GM19324 (cell line): Measurements from ENCODE around the gene CETP.
"Not testable (repeated sequence)": the region's sequence is repeated elsewhere in the genome, so short reads cannot be mapped to it uniquely, and the experiment has no call there.

Experiments
- ATAC-seq: cut with Tn5 transposase; IDR thresholded peaks from one replicate; pipeline ENCODE4 v1.9.1; 2021; ENCODE audit warnings: mild to moderate bottlenecking, moderate library complexity; ENCODE audit not compliant: unreplicated experiment, low FRiP score

CETP gene

DNA sequence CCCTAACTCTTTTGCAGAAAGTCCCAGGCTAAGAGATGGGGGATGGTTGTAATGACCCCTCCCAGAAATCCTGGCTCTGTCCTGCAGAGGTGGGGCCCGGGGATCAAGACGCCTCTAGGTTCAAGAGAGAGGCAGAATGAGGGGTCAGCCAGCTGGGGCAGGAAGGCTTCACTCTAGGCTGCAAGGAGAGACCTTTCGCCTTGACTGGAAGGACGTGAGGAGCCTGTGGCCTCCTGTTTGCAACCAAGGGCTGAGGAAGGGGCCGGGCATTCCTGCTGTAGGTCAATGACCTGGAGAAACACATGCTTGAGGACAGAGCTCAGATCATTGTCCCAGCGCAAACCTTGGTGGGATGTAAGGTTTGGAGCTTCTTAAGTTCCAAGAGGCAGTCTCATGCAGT, 8.7 kb upstream of the CETP start:
- no peak for ATAC-seq

DNA sequence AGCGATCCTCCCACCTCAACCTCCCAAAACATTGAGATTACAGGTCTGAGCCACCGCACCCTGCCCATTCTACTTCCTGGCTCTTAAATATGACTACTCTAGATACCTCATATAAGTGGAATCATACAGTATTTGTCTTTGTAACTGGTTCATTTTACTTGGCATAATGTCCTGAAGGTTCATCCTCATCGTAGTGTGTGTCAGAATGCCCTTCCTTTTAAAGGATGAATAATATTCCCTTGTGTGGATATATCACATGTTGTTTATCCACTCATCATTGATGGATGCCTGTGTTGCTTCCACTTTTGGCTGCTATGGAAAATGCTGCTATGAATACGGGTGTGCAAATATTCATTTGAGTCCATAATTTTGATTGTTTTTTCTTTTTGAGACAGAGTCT, 5.7 kb upstream of the CETP start:
- ATAC-seq, result no peak

DNA sequence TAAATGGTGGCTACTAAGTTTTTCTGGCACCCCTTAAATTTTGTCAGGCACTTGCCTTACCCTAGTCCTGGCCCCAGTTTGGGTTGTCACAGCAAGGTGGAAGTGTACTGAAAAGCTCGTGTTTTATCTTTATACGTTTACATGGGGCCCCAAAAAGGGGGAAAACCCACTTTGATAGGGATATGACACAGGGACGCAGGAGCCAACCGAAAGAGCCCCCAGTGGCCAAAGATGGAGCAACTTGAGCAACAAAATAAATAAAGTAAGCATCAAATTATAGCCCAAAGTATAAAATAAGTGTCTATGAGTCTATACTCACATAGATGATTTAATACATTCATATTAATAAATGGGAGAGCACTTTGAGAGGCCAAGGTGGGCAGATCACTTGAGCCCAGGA, 5.0 kb upstream of the CETP start:
- ATAC-seq, result no peak

DNA sequence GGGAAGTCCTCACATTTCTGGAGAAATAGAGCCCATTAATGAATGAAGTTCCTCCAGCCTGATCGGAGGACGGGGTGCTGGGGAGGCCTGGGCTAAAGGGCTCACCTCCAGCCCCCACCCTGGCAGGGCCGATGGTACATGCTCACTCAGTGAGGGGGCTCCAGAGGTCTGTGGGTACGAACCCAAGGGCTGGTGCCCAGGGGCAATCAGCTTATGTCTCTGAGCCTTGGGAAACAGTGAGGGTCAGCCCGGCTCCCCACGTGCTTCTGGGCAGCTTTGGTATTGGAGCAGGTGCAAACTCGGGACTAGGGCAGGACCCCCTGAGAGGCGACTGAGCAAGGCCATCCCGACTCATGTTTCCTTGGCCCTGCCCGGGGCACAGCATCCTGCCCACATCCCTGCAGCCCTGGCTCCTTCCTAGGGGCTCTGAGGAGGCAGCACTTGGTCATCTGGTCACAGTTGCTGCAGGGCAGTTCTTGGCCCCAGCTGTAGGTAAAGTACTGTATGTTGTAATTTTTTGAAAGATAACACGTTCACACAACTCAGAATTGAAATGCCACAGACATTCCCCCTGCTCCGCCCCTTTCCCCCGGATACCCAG, 969 bp upstream of the CETP start:
- ATAC-seq, result no peak

DNA sequence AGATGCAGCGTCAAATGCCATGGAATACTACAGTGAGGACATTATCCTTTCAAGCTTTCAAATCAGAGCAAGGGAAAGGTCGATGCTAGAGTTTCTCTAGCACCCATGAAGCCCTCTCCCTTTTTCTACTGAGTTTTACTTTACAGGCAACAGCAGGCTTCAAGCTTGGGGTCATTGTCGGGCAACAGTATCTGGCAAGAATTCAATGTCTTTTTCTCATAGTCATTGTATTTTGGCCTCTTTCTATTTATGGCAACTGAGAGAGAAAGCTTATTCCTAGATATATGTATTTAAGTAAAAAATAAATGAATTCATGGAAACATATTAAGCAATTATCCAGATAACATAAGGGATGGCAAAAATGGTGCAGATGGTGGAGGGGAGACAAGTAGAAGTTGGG, 364 bp upstream of the CETP start:
- ATAC-seq, result no peak

DNA sequence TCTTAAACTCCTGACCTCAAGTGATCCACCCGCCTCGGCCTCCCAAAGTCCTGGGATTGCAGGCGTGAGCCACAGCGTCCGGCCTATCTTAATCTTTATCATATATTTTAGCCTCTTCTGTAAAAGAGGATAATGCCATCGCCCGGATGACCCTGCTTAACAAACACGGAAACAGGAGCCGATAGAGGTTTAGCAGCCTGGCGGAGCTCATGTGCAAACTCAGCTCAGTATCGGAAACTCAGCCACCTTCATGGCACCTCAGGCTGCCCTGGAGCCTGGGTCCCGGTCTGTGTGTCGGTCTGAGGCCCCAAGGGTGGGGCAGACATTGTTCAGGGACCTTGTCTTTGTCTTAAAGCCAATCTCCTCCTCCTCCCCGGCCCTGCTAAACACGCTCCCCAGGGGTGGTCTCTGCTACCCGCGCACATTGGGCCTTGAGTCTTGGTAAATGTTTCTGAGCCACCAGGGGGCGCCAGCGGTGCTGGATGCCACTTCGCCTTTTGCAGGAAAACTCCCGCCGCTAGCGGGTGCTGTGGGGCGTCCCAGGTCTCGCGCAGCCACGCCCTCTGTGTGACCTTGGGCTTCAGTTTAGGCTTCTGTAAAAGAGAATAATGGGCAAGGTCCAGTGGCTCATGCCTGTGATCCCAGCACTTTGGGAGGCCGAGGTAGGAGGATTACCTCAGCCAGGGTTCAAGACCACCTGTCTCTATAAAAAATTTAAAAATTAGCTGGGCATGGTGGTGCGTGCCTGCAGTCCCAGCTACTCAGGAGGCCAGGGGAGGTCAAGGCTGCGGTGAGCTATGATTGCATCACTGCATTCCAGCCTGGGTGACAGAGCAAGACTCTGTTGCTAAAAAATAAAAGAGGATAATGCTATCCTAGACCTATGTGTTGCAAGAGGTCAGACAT, 2.7 kb downstream of the CETP start:
- ATAC-seq, result peak; percentile 48

DNA sequence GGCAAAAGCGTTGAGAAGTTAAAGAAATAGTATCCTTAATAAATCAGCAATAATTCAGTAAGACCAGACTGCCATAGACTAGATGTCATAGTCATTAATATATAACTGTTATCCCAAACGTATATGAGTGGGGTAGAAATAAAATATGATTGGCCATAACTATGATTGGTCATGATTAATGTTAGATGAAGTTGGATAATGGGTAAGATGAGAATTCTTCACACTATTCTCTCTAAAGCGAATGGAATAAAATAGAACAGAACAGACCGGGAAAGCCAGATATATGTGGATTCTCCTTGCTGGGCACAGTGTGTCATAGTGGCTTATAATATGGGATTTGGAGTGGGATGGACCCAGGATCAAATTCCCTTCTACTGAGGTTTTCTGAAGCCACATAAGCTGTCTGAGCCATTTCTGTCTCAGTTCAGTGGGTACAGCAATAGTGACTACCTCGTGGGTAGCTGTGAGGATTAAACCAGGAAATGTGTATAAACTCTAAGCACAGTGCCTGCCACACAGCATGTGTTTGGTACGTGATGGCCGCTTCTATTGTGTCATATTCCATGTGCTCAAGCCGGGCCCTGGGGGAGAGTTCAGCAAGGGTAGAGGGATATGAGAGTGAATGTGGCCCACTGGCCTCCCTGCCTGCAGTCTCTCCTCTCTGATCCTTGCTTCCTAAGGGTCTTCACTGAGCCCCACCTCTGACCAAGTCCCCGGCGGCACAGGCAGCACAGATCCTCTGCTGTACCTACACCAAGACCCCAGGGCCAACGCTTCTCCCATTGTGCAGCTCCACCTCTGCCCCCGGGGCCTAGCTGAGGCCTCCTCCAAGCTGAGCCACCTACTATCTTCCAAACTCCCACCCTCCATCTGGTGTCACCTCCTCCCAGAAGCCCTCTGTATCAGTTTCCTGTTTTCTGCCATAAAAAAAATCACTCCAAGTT, 3.7 kb downstream of the CETP start:
- ATAC-seq, result no peak

DNA sequence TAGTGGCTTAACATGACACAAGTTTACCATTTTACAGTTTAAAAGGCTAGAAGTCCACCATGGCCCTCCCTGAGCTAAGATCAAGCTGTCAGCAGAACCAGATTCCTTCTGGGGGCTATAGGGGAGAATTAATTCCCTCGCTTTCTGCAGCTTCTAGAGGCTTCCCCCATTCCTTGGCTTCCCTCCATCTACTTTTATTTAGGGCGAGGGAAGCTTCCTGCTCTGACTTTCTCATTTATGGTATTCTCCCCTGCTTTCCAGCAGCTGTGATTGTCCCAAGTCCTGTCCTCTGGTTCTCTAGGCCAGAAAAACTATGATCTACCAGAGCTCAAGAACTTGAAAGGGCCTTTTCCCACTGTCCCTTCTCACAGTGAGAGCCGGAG, 4.3 kb downstream of the CETP start:
- ATAC-seq, result no peak

DNA sequence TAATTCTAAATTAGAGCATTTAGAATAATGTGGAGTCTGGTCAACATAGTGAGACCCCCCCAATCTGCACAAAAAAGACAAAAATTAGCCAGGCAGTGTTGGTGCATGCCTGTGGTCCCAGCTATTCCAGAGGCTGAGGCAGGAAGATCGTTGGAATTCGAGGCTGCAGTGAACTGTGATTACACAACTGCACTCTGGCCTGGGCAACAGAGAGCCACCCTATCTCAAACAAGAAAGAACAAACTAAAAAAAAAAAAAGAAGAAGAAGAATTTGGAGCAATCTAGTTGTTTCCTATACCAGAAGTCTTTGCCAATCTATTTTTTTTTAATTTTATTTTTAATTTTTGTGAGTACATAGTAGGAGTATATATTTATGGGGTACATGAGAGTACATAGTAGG, 6.0 kb downstream of the CETP start:
- no peak for ATAC-seq

DNA sequence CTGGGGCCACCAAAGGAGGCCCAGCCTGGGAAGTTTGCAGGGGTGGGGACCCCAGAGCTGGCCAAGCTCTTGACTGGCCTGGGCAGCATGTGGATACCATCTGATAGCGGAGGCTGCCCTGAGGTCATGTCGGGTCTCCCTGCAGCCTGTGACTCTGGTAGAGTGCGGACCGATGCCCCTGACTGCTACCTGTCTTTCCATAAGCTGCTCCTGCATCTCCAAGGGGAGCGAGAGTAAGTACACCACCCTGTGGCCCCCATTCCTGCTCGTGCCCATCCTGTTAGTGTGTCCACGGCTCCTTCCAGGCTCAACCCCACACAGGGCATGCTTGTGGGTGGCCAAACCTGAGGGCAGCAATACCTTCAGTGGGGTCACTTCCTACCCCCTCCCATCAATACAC, 8.0 kb downstream of the CETP start:
- ATAC-seq, result no peak

DNA sequence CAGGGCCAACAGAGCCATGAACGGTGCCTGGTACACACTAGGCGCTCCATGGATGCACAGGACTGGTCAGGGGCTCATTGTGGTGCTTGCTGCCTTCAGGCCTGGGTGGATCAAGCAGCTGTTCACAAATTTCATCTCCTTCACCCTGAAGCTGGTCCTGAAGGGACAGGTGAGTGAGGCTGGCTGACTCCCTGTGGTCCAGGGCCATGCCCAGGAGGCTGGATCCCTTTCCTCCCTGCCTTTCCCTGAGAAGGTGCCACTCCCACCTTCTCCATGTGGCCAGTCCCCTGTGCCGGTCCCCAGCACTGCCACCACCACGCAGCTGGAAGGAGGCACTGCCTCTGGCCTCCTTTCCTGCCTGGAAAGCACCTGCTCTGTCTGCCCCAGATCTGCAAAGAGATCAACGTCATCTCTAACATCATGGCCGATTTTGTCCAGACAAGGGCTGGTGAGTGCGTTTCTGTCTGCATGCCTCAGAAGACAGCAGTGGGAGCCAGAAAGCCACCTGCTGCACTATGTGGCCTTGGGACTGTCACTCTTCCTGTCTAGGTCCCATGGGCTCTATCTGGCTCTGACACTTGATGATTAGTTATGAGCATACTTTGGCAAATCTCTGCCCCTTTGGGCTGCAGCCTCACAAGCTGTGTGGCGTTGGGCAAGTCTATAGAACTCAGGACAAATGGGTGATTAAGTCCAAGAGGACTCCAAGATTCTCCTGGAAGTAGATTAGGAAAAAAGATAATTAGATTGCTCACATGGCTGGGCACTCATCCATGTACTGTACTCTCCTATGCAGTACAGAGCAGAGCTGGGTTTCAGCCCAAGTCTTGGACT, 9.4 kb downstream of the CETP start:
- peak; percentile 41 for ATAC-seq

DNA sequence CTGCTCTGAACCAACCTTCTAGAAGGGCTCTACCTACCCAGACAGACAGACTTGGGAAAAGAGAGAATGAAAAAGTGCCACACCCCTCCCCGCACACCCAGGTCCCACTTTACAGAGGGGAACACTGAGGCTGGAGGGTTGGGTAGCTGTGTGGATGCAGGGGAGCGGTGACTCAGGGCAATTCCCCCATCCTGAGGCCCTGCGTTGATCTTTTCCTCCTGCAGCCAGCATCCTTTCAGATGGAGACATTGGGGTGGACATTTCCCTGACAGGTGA, 10.0 kb downstream of the CETP start:
- ATAC-seq, result no peak

DNA sequence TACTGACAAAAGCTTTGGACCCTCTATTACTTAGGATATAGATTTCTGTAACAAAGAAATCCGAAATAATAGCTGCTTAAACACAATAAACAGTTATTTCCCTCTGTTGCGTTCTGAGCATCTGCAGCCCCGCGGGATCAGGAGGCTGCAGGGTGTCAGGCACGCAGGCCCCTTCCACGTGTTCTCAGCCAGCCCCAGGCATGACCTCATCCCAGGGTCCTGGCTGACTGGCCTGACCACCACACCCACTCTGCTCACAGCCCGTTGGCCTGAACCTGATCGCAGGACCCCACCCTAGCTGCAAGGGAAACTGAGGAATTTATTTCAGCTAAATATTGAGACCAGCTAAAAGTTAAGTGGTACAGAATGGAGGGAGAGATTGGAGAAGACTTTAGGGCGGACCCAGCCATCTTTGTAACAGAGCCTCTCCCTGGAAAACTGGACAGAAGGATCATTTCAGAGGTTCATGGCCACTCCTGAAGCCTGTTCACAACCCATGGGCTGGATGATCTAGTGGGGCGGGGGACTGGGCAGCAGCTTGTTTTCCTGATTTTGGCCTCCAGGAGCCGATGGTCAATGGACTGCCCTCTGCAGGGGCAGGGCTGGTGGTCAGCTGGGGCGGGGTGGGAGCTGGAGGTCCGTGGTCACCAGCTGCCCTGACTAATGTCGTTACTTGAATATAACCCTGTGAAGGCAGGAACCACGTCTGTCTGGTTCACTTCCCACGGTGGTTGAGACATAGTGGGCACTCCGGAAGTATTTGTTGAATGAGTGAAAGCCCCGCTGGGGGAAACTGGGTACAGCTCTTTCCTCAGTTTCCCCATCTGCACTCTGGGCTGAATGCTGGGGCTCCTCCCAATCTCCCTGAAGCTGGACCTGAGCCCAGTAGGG, 10.9 kb downstream of the CETP start:
- ATAC-seq, result no peak

DNA sequence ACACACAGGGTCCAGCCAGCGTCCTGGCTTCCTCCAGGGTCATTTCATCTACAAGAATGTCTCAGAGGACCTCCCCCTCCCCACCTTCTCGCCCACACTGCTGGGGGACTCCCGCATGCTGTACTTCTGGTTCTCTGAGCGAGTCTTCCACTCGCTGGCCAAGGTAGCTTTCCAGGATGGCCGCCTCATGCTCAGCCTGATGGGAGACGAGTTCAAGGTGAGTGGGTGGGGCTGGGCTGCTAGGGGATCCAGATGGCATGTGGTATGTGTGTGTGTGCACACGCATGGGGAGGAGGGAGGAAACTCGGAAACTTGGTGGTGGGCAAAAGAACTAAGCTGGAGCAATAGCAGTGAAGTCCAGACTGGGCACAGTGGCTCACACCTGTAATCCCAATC, 11.5 kb downstream of the CETP start:
- ATAC-seq, result no peak

DNA sequence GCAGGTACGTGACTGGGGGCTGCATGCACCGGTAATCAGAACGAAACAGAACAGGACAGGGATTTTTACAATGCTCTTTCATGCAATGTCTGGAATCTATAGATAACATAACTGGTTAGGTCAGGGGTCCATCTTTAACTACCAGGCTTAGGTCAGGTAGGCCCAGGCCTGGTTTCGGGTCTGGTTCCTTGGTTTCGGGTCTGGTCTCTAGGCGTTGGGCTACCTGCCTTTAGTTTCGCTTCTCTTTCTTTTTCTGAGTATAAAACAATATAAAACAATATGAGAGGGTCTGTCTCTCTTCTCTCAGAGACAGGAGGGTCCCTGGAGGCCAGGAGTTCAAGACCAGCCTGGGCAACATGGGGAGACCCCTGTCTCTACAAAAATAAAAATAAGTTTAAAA, 12.1 kb downstream of the CETP start:
- not testable (repeated sequence) for ATAC-seq

DNA sequence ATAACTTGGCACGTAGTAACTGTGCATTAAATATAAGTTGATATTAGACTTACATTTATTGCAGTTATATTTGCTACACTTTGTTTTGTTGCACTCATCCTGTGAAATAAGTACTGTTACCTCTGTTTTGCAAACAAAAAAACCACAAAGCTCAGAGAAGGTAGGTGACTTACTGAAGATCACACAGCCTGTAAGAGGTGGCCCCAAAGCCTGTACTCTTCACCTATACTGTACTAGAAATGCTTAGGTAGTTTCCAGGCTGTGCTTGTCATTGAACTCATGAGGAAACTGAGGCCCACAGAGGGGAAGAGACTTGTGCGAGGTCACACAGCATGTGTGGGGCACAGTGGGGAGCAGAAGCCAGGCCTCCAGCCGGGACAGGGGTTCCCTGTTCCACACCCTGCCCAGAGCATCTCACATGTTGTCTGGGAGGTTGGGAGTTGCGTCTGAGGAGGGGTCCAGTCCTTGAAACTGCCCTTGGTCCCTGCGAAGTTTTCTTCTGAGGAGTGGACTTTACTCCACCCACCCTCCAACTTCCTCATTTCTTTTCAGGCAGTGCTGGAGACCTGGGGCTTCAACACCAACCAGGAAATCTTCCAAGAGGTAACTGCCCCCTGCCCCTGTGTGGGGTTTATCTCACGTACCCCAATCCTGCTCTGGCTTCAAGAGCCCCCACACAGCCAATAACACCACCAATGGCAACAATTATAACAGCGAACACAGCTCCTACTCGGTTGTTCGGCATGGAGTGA, 13.0 kb downstream of the CETP start:
- no peak for ATAC-seq

DNA sequence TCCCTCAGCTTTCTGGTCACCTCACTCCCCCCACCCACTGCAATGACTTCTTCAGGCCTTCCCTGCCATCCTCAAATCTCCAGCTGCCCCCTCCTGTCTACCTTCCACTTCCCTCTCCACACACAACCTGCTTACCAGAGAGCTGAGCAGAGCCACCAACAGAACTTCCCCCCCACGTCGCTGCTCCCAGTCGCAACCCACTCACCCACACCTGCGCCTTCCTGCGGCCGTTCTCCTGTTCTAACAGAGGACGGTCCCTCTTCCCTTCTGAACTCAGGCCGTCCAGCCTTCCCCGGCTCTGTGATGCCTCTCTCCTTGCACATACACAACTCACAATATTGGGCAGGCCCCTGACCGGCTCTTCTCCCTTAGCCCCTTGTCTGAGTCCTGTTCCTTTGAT, 14.0 kb downstream of the CETP start:
- no peak for ATAC-seq

DNA sequence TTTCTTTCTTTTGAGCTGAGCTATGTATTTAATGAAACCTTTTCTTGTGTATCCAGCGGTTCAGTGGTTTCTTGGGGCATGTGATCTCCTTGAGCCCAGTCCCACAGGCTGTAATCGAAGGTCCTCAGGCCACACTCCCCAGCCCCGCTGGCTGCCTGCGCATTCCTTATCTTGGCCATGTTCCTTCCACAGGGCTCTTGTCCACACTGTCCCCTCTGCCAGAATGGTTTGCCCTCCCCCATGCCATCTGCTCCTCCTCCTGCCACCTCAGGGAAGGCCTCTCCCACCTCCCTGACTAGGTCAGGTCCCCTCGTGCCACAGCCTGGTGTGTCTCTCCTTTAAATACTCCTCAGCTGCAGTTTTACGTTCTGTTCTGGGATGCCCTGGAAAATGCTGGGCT, 15.5 kb downstream of the CETP start:
- ATAC-seq, result no peak
